Central memory CD4-positive, alpha-beta T cell (primary cell): ENCODE measurements around the gene VPS13A.
A peak's percentile ranks its signal among the peaks of the same experiment; 100 is the strongest.

Experiments used
- DNase-seq: peaks from one replicate; pipeline ENCODE4 v3.0.0; 2022
- total RNA-seq, 3 experiments: gene quantifications; one replicate each; lab custom pipeline; 2026; lab: John Stamatoyannopoulos, UW

The VPS13A gene
- total RNA-seq, result 102 to 237 (median 178) reads per million in 3 experiments

- DNase-seq, result peak; percentile 89
These were observed at the start of gene VPS13A for GRCh38 chr9:77177143-77177893. VPS13A (plus strand) TSS chr9:77177534; CDS start chr9:77177705, 171 bp downstream.

DNA sequence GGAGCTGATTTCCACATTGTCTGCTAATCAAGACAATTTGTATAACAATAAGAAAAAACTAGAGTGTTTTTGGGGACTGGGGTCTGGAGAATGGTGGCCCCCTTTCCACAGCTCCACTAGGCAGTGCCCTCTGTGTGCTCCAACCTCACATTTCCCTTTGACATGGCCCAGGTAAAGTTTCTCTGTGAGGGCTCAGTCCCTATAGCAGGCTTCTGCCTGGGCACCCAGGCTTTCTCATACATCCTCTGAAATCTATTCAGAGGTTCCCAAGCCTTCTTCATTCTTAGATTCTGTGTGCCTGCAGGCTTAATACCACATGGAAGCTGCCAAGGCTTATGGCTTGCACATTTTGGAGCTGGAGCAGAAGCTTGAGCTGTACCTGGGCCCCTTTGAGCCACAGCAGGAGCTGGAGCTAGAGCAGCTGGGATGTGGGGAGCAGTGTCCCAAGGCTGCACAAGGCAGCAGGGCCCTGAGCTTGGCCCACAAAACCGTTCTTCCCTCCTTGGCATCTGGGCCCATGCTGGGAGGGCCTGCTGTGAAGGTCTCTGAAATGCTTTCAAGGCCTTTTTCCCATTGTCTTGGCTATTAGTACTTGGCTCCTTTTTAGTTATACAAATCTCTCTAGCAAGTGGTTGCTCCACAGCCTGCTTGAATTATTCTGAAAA is 49.1 kb upstream of the VPS13A start:
- no peak for DNase-seq

- DNase-seq, result no peak
These were observed 45.9 kb upstream of the VPS13A start for GRCh38 chr9:77131399-77131798.

- no peak for DNase-seq
These were observed 44.3 kb upstream of the VPS13A start for GRCh38 chr9:77133011-77133410.

GRCh38 chr9:77142366-77142765 is 35.0 kb upstream of the VPS13A start:
- DNase-seq, result no peak

- DNase-seq, result no peak
These were observed 27.5 kb upstream of the VPS13A start for GRCh38 chr9:77149879-77150278.

GRCh38 chr9:77152289-77152688 is 25.0 kb upstream of the VPS13A start:
- no peak for DNase-seq

- DNase-seq, result no peak
These were observed 20.5 kb upstream of the VPS13A start for GRCh38 chr9:77156646-77157371.

DNA sequence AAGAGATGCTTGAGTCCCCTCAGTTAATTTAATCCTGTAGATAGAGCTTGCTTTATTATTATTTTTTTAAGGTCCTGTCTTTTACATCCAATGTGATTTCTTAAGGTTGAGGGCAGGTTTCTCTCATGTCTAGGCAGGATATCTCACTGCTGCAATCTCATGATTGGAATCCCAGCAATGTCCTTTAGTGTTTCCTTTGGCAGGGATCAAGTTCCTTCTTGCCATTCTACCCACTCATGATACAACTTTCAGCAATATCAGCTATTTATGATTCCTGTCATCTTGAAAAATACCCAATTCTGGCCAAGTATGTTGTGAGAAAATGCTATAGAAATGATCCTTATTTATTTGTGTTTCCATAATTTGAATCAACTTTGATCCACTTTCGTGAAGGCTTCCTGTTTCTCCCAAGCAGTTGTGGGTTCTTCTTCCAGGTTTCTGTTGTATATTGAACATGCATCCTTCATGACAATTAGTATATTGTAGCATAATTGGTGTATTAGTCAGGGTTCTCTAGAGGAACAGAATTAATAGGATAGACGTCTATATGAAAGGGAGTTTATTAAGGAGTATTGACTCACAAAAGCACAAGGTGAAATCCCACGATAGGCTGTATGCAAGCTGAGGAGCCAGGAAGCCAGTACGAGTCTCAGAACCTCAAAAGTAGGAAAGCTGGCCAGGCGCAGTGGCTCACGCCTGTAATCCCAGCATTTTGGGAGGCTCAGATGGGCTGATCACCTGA is 18.4 kb upstream of the VPS13A start:
- DNase-seq, result no peak

DNA sequence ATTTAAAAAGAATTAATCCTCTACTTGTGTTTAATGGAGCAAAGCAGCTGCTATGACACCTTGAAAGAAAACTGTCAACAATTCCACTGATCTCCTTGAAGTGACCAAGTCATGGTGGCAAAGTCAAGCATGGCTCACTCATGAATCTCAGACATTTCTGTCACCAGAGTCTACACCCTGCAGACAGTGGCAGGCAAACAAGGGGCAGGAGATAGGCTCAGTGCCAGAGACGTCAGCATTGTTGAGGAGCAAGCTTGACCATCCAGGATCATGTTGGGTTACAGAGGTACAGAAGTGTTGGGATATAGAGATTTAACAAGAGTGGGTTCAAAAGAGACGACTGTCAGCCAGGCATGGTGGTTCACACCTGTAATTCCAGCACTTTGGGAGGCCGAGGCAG is 16.1 kb upstream of the VPS13A start:
- DNase-seq, result no peak

DNA sequence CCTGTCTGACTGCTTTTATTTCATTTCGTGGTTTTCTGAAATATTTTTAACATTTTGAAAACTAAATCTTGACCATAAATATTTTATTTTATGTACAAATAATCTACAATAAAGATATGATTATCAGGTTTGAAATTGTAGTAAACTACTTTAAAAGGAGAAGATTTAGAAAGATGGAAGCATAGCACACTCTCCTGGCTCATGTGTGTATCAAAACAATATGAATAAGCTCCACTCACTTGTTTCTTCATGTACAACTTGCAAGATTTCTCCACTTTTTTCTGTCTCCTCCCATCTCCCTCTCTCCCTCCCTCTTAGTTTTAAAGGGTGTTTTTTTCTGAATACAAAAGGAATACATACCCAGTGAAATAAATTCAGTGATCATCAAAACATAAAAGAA is 15.4 kb upstream of the VPS13A start:
- DNase-seq, result no peak

DNA sequence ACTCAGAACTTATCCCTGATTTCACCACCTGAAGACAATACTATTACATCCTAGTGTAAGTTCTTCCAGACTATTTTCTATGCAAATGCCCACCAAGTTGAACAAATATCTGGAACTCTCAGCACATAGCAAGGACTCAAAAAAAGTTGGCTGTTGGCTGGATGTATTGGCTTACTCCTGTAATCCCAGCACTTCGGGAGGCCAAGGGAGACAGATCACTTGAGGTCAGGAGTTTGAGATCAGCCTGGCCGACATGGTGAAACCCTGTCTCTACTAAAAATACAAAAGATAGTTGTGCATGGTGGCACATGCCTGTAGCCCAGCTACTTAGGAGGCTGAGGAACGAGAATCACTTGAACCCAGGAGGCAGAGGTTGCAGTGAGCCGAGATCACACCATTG is 15.0 kb upstream of the VPS13A start:
- DNase-seq, result no peak

DNA sequence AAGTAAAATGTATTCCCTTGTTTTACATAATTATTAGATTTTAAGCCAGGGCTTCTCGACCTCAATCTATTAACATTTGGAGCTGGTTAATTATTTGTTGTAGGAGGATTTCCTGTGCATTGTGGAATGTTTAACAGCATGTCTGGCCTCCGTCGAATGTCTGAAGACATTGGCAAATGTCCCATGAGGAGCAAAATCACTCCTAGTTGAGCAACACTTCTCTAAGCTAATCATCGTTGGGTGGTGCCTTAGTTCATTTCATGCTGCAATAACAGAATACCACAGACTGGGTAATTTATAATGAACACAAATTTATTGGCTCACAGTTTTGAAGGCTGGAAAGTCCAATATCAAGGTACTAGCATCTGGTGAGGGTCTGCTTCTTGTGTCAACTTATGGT is 13.4 kb upstream of the VPS13A start:
- no peak for DNase-seq

DNA sequence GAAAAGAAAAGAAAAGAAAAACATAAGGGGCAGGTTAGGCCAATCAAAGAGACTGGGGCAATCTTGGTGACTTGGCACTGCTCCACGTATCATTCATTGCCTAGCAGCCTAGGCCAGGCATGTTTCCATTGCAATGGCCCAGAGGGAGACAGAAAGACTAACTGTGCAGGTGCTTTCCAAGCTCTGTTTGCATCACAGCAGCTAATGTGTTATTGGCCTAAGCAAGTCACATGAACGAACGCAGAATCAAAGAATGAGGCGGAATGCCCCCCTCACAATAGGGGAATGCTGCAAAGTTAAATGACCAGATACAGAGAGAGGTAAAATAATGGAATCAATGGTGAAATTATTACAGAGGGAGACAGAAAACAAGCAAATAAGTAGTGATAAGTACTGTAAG is 11.1 kb upstream of the VPS13A start:
- no peak for DNase-seq

DNA sequence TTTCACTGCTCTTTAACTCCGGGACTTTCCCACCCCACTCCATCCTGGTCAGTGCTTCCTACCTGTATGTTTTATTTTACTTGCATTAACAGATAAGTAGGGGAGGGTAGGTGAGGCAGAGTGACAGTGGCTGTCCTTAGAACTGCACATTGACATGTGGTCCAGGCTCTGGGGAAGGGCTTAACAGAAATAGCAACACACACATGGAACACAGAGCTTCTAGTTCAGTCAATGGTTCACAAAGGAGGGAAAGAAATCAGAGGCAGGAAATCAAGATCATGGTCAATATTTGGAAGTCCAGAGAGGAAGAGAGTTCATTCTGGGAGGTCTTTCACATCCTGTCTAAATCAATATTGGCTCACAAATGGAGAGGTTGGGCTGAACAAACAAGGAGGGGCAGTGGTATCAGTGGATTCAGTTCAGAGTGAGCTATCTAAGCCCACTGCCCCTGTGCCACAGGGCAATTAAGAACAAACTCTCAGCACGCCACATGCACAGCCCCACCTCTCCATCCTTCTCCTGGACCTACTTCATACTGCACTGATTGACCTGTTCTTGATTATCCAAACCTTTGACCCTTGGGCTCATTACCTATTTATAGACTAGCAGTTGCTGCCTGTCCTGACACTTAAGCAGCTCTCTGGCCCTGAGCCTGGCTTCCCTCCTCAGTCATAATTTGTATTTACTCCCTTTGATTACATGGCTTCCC is 6.2 kb upstream of the VPS13A start:
- DNase-seq, result no peak

DNA sequence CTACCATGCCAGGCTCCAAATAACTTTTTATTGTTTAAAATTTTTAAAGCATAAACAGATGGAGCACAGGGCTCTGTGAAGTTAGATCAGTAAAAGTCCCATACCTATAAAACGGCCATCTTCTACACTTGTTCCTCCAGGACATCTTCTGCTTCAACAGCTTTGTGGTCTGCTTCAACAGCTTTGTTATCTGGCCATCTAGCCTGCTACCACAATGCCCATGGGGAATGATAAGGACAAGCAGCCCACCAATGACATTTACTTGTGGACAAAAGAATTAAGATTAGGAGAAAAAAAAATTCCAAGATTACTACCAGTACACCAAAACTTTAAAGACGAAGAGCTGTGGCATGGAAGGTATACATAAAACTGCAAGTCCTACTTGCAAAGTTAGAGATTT is 2.2 kb upstream of the VPS13A start:
- no peak for DNase-seq

DNA sequence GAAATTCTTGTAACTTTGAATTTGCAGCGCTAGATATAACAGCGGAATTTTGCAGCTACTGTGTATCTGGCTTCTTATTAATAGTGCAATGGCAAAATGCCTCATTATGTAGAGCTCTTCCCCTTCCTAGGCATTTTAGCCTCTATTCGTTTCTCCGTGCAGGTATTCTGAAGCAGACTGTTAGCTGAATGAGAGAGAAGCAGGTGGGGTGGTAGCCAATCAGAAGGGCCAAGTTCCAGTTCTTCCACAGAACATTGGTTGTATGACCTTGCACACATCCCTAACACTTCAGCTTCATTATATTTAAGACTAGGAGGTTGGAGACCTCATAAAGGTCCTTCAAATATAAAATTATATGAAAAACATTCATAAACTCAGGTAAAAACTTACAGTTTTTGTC is 1.2 kb upstream of the VPS13A start:
- DNase-seq, result no peak

DNA sequence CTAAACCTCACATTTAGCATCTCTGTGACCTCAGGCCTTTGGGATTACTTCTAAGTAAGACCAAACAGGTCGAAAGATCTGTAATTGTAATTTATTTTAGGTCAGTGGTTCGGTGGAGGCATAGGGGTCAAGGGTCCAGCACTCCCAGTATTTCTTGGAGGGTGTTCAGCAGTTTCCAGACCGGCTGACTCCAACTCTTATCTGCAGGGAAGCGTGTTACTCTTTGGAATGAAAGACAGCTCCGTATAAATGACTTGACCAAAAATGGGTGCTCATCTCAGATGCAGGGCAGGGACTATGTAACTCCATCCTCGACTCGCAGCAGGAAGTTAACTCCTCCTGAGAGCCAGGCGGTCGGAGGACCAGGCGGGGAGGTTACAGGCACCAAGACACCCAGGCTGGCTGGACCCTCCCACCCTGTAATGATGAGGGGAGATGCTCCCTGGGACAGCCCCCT is 620 bp upstream of the VPS13A start:
- DNase-seq, result no peak

GRCh38 chr9:77177894-77178794 is 810 bp downstream of the VPS13A start:
- peak; percentile 56 for DNase-seq

- DNase-seq, result no peak
These were observed 2.7 kb downstream of the VPS13A start for GRCh38 chr9:77180056-77180455.

- no peak for DNase-seq
These were observed 6.2 kb downstream of the VPS13A start for GRCh38 chr9:77183581-77183980.
